ENCODE results near the gene CATSPERD. TPM values are rescaled to one million over a fixed set of nuclear protein-coding genes. Genes with fewer than 3 reads are reported as not detected.

CATSPERD gene
- total and polyA plus RNA-seq, 9 of the 15 experiments (the other 6 are each of a cell fraction or from before 2014, with no cell fraction given), result not detected

GRCh38 chr19:5680084-5680436, 40.4 kb upstream of the CATSPERD start (continued):
- no peak for TF ChIP-seq SRSF1 (IDR thresholded peaks at IDR 0.05; ENCODE audit: low read depth, low read length)
- TF ChIP-seq FOXA3 (CRISPR knock-in tag; conservative IDR thresholded peaks at IDR 0.05 in 1 of 2, IDR thresholded peaks at IDR 0.05 in 1 of 2), result no peak; a peak in 1 of 4 replicates
- peak; percentile 51; the same call in 1 of the 2 replicates for TF ChIP-seq PML (IDR thresholded peaks at IDR 0.05; ENCODE audit: low read length)
- TF ChIP-seq ZNF41 (CRISPR knock-in tag; conservative IDR thresholded peaks at IDR 0.05), result 0 out of 2 replicates have a peak, but pooled peaks have one; percentile 35
- TF ChIP-seq THRB (CRISPR knock-in tag; conservative IDR thresholded peaks at IDR 0.05), result no peak; the same call in 1 of the 2 replicates
- no peak for TF ChIP-seq USF1 (CRISPR knock-in tag; IDR thresholded peaks at IDR 0.05)
- no peak for TF ChIP-seq ZKSCAN1 (IDR thresholded peaks at IDR 0.05; ENCODE audit: low read depth, low read length)
- no peak for TF ChIP-seq PHTF2 (CRISPR knock-in tag; IDR thresholded peaks at IDR 0.05)
- no peak; the same call in 1 of the 2 replicates for TF ChIP-seq HMGXB4 (CRISPR knock-in tag; IDR thresholded peaks at IDR 0.05)
- no peak for TF ChIP-seq HNRNPLL (IDR thresholded peaks at IDR 0.05; ENCODE audit: low read depth, low read length, poor library complexity, severe bottlenecking)
- no peak for TF ChIP-seq PBX2 (CRISPR knock-in tag; IDR thresholded peaks at IDR 0.05; ENCODE audit: low read depth)
- TF ChIP-seq PBX2 (tag; conservative IDR thresholded peaks at IDR 0.05; ENCODE audit: low read depth), result no peak
- no peak for TF ChIP-seq ATF3 (IDR thresholded peaks at IDR 0.05)
- TF ChIP-seq ATF3 (CRISPR knock-in tag; conservative IDR thresholded peaks at IDR 0.05), result no peak
- no peak for TF ChIP-seq ZNF699 (CRISPR knock-in tag; IDR thresholded peaks at IDR 0.05; ENCODE audit: insufficient replicate concordance)
- TF ChIP-seq HOXB6 (CRISPR knock-in tag; IDR thresholded peaks at IDR 0.05; ENCODE audit: borderline replicate concordance), result no peak
- TF ChIP-seq SMARCB1 (IDR thresholded peaks at IDR 0.05; ENCODE audit: insufficient read length, low read depth), result no peak
- TF ChIP-seq THRA (IDR thresholded peaks at IDR 0.05), result no peak

Data from K562 (cell line).